IMR-90 (cell line): Measurements from ENCODE around the gene MED12L. TPM values are rescaled to one million over a fixed set of nuclear protein-coding genes. Genes with fewer than 3 reads are reported as not detected.

ENCODE experiments used
- ATAC-seq: fragments of 200-7000 bp; cut with Tn5 transposase; 2 replicates; pipeline ENCODE4 v1.9.1; 2020; ENCODE audit warnings: low read depth, mild to moderate bottlenecking, moderate library complexity
- BruUV-seq: library from RNA; stranded (reverse); fragments of 400-500 nt; replicated peaks from 2 replicates; lab custom pipeline; 2021; lab: Mats Ljungman, UMichigan
- CTCF ChIA-PET: fragments of 300-600 bp; formaldehyde crosslinking; extraction: SDS; loops from one replicate; lab custom pipeline; 2021; ENCODE audit warnings: antibody characterized with exemption; lab: Yijun Ruan, JAX
- POLR2A ChIA-PET: fragments of 300-600 bp; sonication (Branson Sonifier 250); formaldehyde crosslinking; loops from one replicate; lab custom pipeline; 2022; ENCODE audit warnings: antibody characterized with exemption; ENCODE audit not compliant: unreplicated experiment; lab: Charles Lee
- DNase-seq: peaks from one replicate; pipeline ENCODE4 v3.0.0; 2013
- H2AFZ ChIP-seq: replicated peaks from 2 replicates; pipeline ENCODE3; 2013; ENCODE audit warnings: low read length, mild to moderate bottlenecking; ENCODE audit not compliant: poor library complexity
- H2AK5ac ChIP-seq: 2 replicates; pipeline ENCODE4 v1.6.1; 2013; ENCODE audit warnings: low read depth, low read length, inconsistent platforms
- H2AK9ac ChIP-seq: replicated peaks from 2 replicates; pipeline ENCODE3; 2013; ENCODE audit warnings: mild to moderate bottlenecking, low read depth, low read length, moderate library complexity; ENCODE audit not compliant: poor library complexity
- H2BK120ac ChIP-seq: 2 replicates; pipeline ENCODE4 v1.6.1; 2013; ENCODE audit warnings: low read depth, low read length, inconsistent platforms
- H2BK15ac ChIP-seq: 3 replicates; pipeline ENCODE4 v1.6.1; 2013; ENCODE audit warnings: low read depth, low read length, inconsistent platforms
- H2BK20ac ChIP-seq: 2 replicates; pipeline ENCODE4 v1.6.1; 2013; ENCODE audit warnings: low read depth, mild to moderate bottlenecking, inconsistent platforms, low read length, moderate library complexity
- H2BK5ac ChIP-seq: 2 replicates; pipeline ENCODE4 v1.6.1; 2013; ENCODE audit warnings: mild to moderate bottlenecking, low read depth, low read length, inconsistent platforms; ENCODE audit not compliant: poor library complexity, severe bottlenecking
- H3K14ac ChIP-seq: replicated peaks from 2 replicates; pipeline ENCODE4 v1.6.1; 2013; ENCODE audit warnings: low read depth, low read length, inconsistent platforms
- H3K18ac ChIP-seq: 2 replicates; pipeline ENCODE4 v1.6.1; 2013; ENCODE audit warnings: low read depth, low read length, control low read depth
- H3K23ac ChIP-seq: 2 replicates; pipeline ENCODE4 v1.6.1; 2013; ENCODE audit warnings: low read depth, low read length, inconsistent platforms
- H3K27ac ChIP-seq: 2 replicates; pipeline ENCODE4 v1.5.1; 2013; ENCODE audit warnings: mild to moderate bottlenecking, control low read depth, low read length; ENCODE audit not compliant: insufficient read depth
- H3K27me3 ChIP-seq: 2 replicates; pipeline ENCODE4 v1.6.1; 2013; ENCODE audit warnings: low read length; ENCODE audit not compliant: control insufficient read depth, insufficient read depth
- H3K36me3 ChIP-seq: 2 replicates; pipeline ENCODE4 v1.6.1; 2013; ENCODE audit warnings: low read length, mixed read lengths; ENCODE audit not compliant: control insufficient read depth, insufficient read depth
- H3K4ac ChIP-seq: 2 replicates; pipeline ENCODE4 v1.6.1; 2013; ENCODE audit warnings: low read depth, low read length, inconsistent platforms
- H3K4me1 ChIP-seq: 2 replicates; pipeline ENCODE4 v1.6.1; 2013; ENCODE audit warnings: low read length, mixed read lengths; ENCODE audit not compliant: control insufficient read depth, insufficient read depth
- H3K4me2 ChIP-seq: 2 replicates; pipeline ENCODE4 v1.6.1; 2013; ENCODE audit warnings: low read depth, mild to moderate bottlenecking, control low read depth, low read length, moderate library complexity
- H3K4me3 ChIP-seq: 2 replicates; pipeline ENCODE4 v1.5.1; 2013; ENCODE audit warnings: low read depth, mild to moderate bottlenecking, control low read depth, low read length, moderate library complexity; ENCODE audit not compliant: insufficient read depth
- H3K56ac ChIP-seq: 2 replicates; pipeline ENCODE4 v1.6.1; 2013; ENCODE audit warnings: low read length, inconsistent platforms; ENCODE audit not compliant: insufficient read depth; ENCODE audit errors: extremely low read depth
- H3K79me1 ChIP-seq, 2 experiments: 2 replicates each; pipeline ENCODE4 v1.6.1; 2013; ENCODE audit warnings: low read length in 2 of 2, inconsistent platforms in 1 of 2, low read depth in 1 of 2
- H3K9ac ChIP-seq: 2 replicates; pipeline ENCODE4 v1.6.1; 2013; ENCODE audit warnings: low read depth, low read length, control low read depth
- H3K9me1 ChIP-seq: 2 replicates; pipeline ENCODE4 v1.6.1; 2013; ENCODE audit warnings: low read length, inconsistent platforms; ENCODE audit not compliant: insufficient read depth
- H3K9me3 ChIP-seq: 2 replicates; pipeline ENCODE4 v1.6.1; 2013; ENCODE audit warnings: low read length; ENCODE audit not compliant: control insufficient read depth, insufficient read depth
- H4K20me1 ChIP-seq: 2 replicates; pipeline ENCODE4 v1.6.1; 2013; ENCODE audit warnings: low read length, inconsistent platforms; ENCODE audit not compliant: insufficient read depth
- H4K5ac ChIP-seq: 2 replicates; pipeline ENCODE4 v1.6.1; 2013; ENCODE audit warnings: mild to moderate bottlenecking, low read depth, low read length, control low read depth
- H4K8ac ChIP-seq, 2 experiments: 2 replicates each; pipeline ENCODE4 v1.6.1; 2013; ENCODE audit warnings: low read depth in 2 of 2, low read length in 2 of 2, control low read depth in 1 of 2, inconsistent platforms in 1 of 2
- H4K91ac ChIP-seq: 2 replicates; pipeline ENCODE4 v1.6.1; 2013; ENCODE audit warnings: low read depth, low read length, inconsistent platforms; ENCODE audit not compliant: insufficient read depth
- BHLHE40 ChIP-seq: fragments of 150-350 bp; IDR thresholded peaks from 2 replicates; pipeline ENCODE4 v1.6.1; 2016; ENCODE audit warnings: mild to moderate bottlenecking, low read depth, low read length
- CTCF ChIP-seq: conservative IDR thresholded peaks from 2 replicates; pipeline ENCODE4 v1.5.1; 2012; ENCODE audit warnings: mild to moderate bottlenecking, low read depth, low read length, improper control_type of control experiment
- ELK1 ChIP-seq: fragments of 150-350 bp; IDR thresholded peaks from 2 replicates; pipeline ENCODE4 v1.6.1; 2016; ENCODE audit warnings: low read depth, mild to moderate bottlenecking, low read length, moderate library complexity, borderline replicate concordance
- MXI1 ChIP-seq: IDR thresholded peaks from 2 replicates; pipeline ENCODE4 v1.6.1; 2012; ENCODE audit warnings: low read depth, mild to moderate bottlenecking, low read length, moderate library complexity, borderline replicate concordance
- POLR2A ChIP-seq: IDR thresholded peaks from 2 replicates; pipeline ENCODE4 v1.6.1; 2012; ENCODE audit warnings: mild to moderate bottlenecking, low read depth, low read length
- RCOR1 ChIP-seq: IDR thresholded peaks from 2 replicates; pipeline ENCODE4 v1.6.1; 2012; ENCODE audit warnings: mild to moderate bottlenecking, low read length, improper control_type of control experiment; ENCODE audit not compliant: insufficient replicate concordance
- RFX5 ChIP-seq: IDR thresholded peaks from 2 replicates; pipeline ENCODE4 v1.8.0; 2012; ENCODE audit warnings: low read depth, mild to moderate bottlenecking, low read length, moderate library complexity
- SMC3 ChIP-seq: fragments of 150-350 bp; IDR thresholded peaks from 2 replicates; pipeline ENCODE4 v1.6.1; 2016; ENCODE audit warnings: low read depth, mild to moderate bottlenecking, antibody characterized with exemption, low read length, moderate library complexity
- USF2 ChIP-seq: fragments of 150-350 bp; IDR thresholded peaks from 2 replicates; pipeline ENCODE4 v1.6.1; 2017; ENCODE audit warnings: mild to moderate bottlenecking, antibody characterized with exemption, low read length, low read depth
- WGBS, 2 experiments: methylation state at CpG; one replicate each; pipeline versions ENCODE4 v1.1.5 to v1.1.7; 2013; ENCODE audit warnings: missing lambda C conversion rate in 2 of 2; ENCODE audit not compliant: insufficient read length in 1 of 2; ENCODE audit errors: extremely low coverage in 2 of 2; 5-methylcytosine and 5-hydroxymethylcytosine counted together
- dilution Hi-C: fragments of 300-500 bp; cut with HindIII; formaldehyde crosslinking; loops from one replicate; pipeline ENCODE4 v1.14.3; 2018; ENCODE audit warnings: low sequenced_read_pairs; ENCODE audit not compliant: unreplicated experiment
- in situ Hi-C: fragments of 300-500 bp; cut with MboI; formaldehyde crosslinking; loops from 3 replicates; pipeline ENCODE4 v1.14.3; 2019; ENCODE audit warnings: low sequenced_read_pairs, inconsistent platforms, mixed read lengths
- intact Hi-C: fragments of 100-400 bp; cut with micrococcal nuclease; formaldehyde crosslinking; loops from 2 replicates; pipeline ENCODE4 v1.10.0; 2022
- polyA plus RNA-seq, 3 experiments: library from polyadenylated mRNA; depleted of rRNA; stranded (reverse); fragments of >200 nt; gene quantifications; 2 replicates each; pipeline ENCODE4 v1.2.3, GENCODE V29; 2012; ENCODE audit warnings: low replicate concordance in 1 of 3
- total RNA-seq: library from RNA; depleted of rRNA; stranded (reverse); fragments of >200 nt; gene quantifications from 2 replicates; pipeline ENCODE4 v1.2.3, GENCODE V29; 2012

Gene MED12L
- total and polyA plus RNA-seq, 2 of the 4 experiments (the other 2 are of a cell fraction), result 0.05 to 0.18 TPM

- no TSS peak for BruUV-seq
- H3K9me3 ChIP-seq, result no peaks in the 10 kb centered on the region
- no peak overlapping the region for H3K4me3 ChIP-seq
- H3K27ac ChIP-seq, result no peak overlapping the region
- dilution Hi-C loops (no loop called here), intact Hi-C loops (loop anchor here (1.0 to 2.0 kb wide), 6 partner anchors 138 to 618 kb away; no protein-coding TSS in a partner anchor), in situ Hi-C loops (loop anchor here (10.0 to 25.0 kb wide), 4 partner anchors 132 to 422 kb away; partner anchors contain the start of gene MINDY4B)
- DNase-seq (no peak), ATAC-seq (no peak)
- peaks cover 2% of the 10 kb centered on the region; the same call in 1 of the 2 replicates for H3K4me1 ChIP-seq
- no peak overlapping the region for H2AK9ac ChIP-seq
- no peaks in the 10 kb centered on the region for H4K20me1 ChIP-seq
- WGBS, 2 experiments, result 100% methylated on average over 1 of the region's 1 CpG; no CpG with 5 or more reads in 1 of the 2 experiments
- no peak for TF ChIP-seq ELK1
- no peak for TF ChIP-seq POLR2A
- no peak for TF ChIP-seq RFX5
- TF ChIP-seq USF2, result no peak
- no peak for TF ChIP-seq RCOR1
- no peak for TF ChIP-seq SMC3
- TF ChIP-seq MXI1, result no peak
- no peak for TF ChIP-seq BHLHE40
- TF ChIP-seq CTCF, result no peak
- H3K9ac ChIP-seq, result no peak overlapping the region
- H3K27me3 ChIP-seq, result peaks cover 30% of the 10 kb centered on the region
- no peaks in the 10 kb centered on the region for H3K9me1 ChIP-seq
- no peaks in the 10 kb centered on the region for H3K36me3 ChIP-seq
- no peak overlapping the region for H3K4me2 ChIP-seq
- H2BK15ac ChIP-seq, result no peak overlapping the region
- no peak overlapping the region for H3K23ac ChIP-seq
- H2BK120ac ChIP-seq, result no peak overlapping the region
- no peaks in the 10 kb centered on the region for H3K79me1 ChIP-seq
- no peak overlapping the region for H3K14ac ChIP-seq
- H3K4ac ChIP-seq, result no peak overlapping the region
- H2BK5ac ChIP-seq, result no peak overlapping the region
- no peak overlapping the region for H4K5ac ChIP-seq
- H3K56ac ChIP-seq, result no peak overlapping the region
- POLR2A ChIA-PET, result no interaction called here
- H2AFZ ChIP-seq, result no peak overlapping the region
- no peak overlapping the region for H3K18ac ChIP-seq
- CTCF ChIA-PET, result interaction anchor here (0.7 to 1.5 kb wide), 3 partner anchors 10 to 138 kb away, joined by 3 to 7 read pairs (median 5); no protein-coding TSS in a partner anchor
- H2BK20ac ChIP-seq, result no peak overlapping the region
- H4K91ac ChIP-seq, result no peak overlapping the region
- H4K8ac ChIP-seq, result no peak overlapping the region
- no peak overlapping the region for H2AK5ac ChIP-seq
Observed at GRCh38 chr3:151146731-151147091, 61.2 kb downstream of the MED12L start.
